Activated effector memory CD4-positive, alpha-beta T cell treated with anti-CD3 and anti-CD28 coated beads, Interleukin-2, amount 50 U/mL, for 16 hours (primary cell): ENCODE measurements around the gene TBL1XR1.

ENCODE experiments used
- DNase-seq: peaks from one replicate; pipeline ENCODE4 v3.0.0-alpha.2; 2020

TBL1XR1 gene

GRCh38 chr3:177137774-177138705 lies 59.2 kb downstream of the TBL1XR1 start:
- no peak for DNase-seq

GRCh38 chr3:177136741-177137140 lies 60.5 kb downstream of the TBL1XR1 start:
- DNase-seq, result no peak

DNA sequence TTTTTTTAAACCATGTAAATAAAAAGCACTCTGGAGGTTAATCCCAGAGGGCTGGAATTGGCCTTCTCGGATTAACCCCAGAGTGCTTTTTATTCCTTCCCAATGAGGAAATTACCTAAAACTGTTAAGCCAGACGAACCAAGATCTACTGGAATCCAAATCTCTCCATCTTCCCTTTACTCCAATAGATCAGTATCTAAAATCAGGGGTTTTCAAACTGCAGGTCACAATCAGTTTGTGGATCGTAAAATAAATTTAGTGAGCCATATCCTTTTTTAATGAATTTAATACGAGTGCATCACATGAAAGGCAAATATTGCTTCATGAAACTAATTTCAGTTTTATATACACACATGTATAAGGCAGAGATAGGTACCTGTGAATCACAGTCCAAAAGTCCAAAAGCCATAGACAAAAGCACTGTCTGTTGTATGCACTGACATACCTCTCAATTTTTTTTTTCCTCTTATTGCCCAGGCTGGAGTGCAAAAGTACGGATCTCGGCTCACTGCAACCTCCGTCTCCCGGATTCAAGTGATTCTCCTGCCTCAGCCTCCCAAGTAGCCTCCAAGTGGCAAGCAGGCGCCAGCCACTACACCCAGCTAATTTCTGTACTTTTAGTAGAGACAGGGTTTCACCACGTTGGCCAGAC lies 61.3 kb downstream of the TBL1XR1 start:
- no peak for DNase-seq

DNA sequence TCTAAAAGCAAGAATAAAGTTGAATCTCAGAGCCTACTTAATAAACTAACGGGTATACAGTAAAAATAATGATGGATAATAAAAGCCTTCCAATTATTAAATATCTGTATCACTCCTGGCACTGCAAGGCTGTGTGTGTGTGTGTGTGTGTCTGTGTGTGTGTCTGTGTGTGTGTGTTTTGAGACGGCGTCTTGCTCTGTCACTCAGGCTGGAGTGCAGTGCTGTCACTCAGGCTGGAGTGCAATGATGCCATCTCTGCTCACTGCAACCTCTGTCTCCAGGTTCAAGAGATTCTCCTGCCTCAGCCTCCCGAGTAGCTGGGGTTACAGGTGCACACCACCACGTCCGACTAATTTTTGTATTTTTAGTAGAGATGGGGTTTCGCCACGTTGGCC lies 62.5 kb downstream of the TBL1XR1 start:
- DNase-seq, result no peak

- DNase-seq, result no peak
Observed at GRCh38 chr3:177133860-177134815, 63.1 kb downstream of the TBL1XR1 start.

DNA sequence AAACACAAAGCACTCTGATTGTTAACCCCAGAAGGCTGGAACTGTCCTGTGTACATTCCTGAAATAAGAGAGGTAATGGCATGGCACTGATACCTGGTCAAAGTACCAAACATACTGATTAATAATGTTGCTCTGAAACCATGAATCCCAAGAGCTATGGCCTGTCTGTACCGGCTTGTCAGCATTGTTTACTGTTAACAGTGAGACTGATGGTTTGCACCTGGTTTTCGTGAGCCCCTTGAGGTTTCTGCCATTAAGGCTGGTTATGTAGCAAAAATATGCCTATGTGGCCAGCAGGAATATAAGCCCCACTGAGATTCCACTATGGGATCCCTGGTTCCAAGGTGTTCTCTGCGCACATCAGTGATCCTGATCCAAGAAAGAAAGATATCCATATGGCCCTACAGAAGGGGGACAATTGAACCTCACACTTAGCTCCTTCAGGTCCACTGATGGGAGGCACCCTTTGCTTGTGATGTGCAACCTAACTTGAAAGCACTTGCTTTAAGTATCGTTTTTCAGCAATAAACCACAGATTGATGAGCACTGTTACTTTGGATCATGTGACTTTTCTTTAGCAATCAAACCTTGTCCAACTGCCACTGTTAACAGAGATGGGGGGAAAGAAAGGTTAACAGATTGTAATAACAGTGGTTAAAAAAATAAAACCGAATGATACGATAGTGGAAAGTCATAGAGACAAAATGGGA lies 65.2 kb downstream of the TBL1XR1 start:
- no peak for DNase-seq

GRCh38 chr3:177127008-177127407 lies 70.3 kb downstream of the TBL1XR1 start:
- no peak for DNase-seq

DNA sequence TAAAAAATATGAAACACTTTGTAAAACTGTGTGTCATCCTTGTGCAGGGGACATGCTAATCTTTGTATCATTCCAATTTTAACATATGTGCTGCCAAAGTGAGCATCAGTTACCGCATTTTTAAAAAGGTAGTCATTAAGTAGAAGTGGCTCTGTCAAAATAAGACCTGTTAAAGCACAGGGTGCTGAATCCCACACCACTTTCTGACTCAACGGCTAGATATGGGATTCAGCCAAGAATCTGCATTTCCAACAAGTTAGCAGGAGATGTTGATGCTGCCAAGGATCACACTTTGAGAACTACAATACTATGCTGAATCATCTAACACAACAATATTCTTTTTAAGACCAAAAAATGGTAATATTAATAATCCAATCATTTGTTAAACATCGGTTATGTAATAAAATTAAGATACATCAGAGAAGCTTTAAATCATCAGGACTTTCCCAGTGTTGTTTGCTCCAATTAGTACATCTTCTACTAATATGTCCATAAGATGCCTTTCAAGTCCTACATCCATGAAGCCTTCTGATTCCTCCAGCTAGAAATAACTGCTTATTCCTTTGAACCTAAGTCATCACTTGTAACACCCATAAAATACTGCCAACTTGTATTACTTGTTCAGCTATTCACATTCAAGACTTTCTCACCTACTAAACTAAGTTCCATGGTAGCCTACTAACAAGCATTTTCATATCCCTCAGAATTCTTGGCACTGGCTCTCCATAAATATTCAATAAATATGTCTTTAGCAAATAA lies 71.1 kb downstream of the TBL1XR1 start:
- no peak for DNase-seq

DNA sequence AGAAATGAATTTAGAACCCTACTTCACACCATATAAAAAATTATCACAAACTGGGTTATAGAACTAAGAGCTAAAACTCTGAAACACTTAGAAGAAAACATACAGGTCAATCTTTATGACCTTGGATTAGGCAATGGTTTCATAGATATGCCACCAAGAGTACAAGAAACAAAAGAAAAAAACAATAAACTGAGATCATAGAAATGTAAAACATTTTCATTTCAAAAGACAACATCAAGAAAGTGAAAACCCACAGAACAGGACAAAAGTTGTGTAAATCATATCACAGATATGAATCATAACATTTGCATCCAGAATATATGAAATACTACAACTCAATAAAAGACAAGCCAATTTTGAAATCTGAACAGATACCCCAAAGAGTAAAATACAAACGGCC lies 72.4 kb downstream of the TBL1XR1 start:
- DNase-seq, result no peak

DNA sequence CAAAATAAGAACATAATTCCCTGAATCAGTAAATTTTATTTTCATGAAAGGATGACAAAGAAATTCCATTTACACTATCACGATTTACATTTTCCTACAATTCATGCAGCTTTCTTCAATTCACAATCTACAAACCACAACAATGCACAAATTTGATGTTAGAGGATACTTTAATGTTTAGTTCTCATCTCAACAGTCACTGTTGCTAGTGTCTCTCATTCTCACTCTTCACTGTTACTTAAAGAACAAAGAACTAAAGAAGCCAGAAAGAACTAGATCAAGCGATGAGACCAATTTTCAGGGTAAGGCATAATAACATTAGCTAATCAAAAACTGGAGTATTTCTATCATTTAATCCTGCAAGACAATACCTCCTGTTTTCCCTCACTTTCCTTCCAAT lies 73.5 kb downstream of the TBL1XR1 start:
- no peak for DNase-seq

GRCh38 chr3:177122183-177122856 lies 75.0 kb downstream of the TBL1XR1 start:
- DNase-seq, result no peak

- no peak for DNase-seq
Observed at GRCh38 chr3:177119829-177120228, 77.5 kb downstream of the TBL1XR1 start.

DNA sequence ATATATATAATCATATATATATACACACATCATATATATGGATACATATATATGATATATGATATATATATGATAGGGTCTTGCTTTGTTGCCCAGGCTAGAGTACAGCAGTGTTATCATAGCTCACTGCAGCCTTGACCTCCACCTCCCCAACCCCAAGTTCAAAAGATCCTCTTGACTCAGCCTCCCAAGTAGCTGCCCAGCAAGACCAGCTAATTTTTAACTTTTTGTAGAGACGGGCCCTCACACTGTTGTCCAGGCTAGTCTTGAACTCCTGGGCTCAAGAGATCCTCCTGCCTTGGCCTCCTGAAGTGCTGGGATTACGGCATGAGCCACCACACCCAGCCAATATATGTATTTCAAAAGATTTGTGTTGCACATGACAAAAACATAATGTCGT lies 83.0 kb downstream of the TBL1XR1 start:
- no peak for DNase-seq

GRCh38 chr3:177111541-177111949 lies 85.7 kb downstream of the TBL1XR1 start:
- no peak for DNase-seq

DNA sequence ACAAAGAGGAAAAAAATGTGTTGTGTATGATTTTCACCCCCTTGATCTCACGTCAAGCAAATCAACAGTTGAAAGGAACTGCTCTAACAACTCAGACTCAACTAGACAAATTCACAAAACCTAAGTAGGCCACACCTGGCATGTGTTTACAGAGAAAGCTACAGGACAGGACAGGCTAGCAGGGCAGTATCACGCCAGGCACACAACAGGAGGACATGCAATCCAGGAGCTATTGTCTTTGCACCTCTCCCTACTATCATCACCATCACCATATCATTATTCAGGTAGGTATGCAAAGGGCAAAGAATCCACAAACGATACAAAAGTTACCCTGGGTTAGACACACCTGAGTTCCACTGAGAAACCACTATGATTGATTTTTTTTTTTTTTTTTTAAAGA lies 86.4 kb downstream of the TBL1XR1 start:
- no peak for DNase-seq

- DNase-seq, result no peak
Observed at GRCh38 chr3:177110386-177110785, 86.9 kb downstream of the TBL1XR1 start.

- DNase-seq, result no peak
Observed at GRCh38 chr3:177109688-177110330, 87.5 kb downstream of the TBL1XR1 start.

GRCh38 chr3:177108648-177109047 lies 88.6 kb downstream of the TBL1XR1 start:
- DNase-seq, result no peak

- no peak for DNase-seq
Observed at GRCh38 chr3:177107461-177108239, 89.6 kb downstream of the TBL1XR1 start.

DNA sequence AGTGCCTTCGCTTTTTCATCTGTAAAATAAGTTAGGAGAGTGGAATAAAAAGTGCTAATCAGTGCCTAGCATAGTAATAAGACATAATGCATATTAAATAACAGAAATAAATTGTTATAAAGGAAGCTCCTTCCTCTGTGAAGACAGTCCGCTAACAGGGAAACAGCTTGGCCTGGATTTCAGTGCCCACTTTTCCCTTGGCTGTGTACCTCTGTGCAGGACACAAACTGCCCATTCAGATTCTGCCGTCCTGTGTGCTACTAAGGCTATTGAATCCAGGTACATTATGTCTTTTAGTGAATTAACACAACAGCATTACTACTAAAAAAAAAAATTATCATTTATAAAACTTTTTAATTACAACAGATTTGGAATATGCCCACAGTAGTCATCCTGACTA lies 90.7 kb downstream of the TBL1XR1 start:
- no peak for DNase-seq
